ENCODE data around the gene PHACTR2. TPM values are rescaled to one million over a fixed set of nuclear protein-coding genes. Genes with fewer than 3 reads are reported as not detected.

The PHACTR2 gene
- total RNA-seq, 6 donors from 2014 or later, result 68.1 to 133 (median 109) TPM

DNA sequence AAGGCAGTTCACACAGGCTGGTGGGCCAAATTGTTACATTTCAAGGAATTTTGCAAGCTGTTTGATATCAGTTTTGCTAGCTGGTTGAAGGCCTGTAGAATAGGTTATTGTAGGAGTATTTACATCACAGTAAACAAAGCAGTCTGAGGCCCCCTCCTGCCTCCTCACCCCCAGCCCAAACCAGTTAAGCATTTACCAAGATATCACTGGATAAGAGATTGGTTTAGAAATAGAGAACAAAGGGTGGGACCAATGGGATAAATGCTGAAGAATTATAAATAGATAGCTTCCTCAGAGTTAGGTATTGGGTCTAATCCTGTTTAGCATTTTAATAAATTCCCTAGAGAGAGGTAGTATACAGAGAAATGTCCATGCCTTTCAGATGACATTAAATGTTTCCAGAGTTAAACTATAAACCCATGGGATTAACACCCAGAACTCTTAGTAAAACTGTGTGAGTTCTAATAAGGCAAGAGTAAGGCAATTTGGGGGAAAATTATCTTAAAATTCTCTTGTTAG is 2.3 kb upstream of the PHACTR2 start:
- peak overlapping the region; percentile 15 to 59 (median 32) for H3K27ac ChIP-seq
- no peak overlapping the region for H3K4me3 ChIP-seq
- ATAC-seq (ENCODE audit: low FRiP score in 2 of 2) (no peak), DNase-seq (no peak)
- H3K36me3 ChIP-seq, result no peaks in the 10 kb centered on the region
- no peaks in the 10 kb centered on the region for H3K27me3 ChIP-seq
- peaks cover 9 to 34% (median 20%) of the 10 kb centered on the region in 4 donors for H3K4me1 ChIP-seq
- no peaks in the 10 kb centered on the region for H3K9me3 ChIP-seq
- TF ChIP-seq POLR2AphosphoS5 (IDR thresholded peaks at IDR 0.05) (no peak), EP300 (IDR thresholded peaks at IDR 0.05) (no peak), POLR2A (IDR thresholded peaks at IDR 0.05) (no peak)
- TF ChIP-seq, protein P1, sequence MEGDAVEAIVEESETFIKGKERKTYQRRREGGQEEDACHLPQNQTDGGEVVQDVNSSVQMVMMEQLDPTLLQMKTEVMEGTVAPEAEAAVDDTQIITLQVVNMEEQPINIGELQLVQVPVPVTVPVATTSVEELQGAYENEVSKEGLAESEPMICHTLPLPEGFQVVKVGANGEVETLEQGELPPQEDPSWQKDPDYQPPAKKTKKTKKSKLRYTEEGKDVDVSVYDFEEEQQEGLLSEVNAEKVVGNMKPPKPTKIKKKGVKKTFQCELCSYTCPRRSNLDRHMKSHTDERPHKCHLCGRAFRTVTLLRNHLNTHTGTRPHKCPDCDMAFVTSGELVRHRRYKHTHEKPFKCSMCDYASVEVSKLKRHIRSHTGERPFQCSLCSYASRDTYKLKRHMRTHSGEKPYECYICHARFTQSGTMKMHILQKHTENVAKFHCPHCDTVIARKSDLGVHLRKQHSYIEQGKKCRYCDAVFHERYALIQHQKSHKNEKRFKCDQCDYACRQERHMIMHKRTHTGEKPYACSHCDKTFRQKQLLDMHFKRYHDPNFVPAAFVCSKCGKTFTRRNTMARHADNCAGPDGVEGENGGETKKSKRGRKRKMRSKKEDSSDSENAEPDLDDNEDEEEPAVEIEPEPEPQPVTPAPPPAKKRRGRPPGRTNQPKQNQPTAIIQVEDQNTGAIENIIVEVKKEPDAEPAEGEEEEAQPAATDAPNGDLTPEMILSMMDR (IDR thresholded peaks at IDR 0.05), result no peak

DNA sequence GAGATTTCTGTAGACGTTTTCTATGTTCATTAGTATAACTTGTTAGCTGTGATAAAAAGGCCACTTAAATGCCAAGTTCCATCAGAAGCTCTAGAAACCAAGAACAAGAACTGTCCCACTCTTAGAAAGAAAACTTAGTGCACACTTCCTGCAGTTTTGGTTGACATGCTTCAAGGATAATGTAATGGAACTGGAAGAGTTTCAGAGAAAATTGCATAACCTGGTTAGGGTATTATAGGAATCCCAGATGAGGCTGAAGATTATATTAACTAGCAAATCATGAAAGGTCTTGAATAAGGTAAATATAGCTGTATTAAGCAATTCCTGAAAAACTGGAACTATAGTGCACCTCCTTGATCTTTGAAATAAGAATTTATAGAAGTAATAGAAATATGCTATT is 1.8 kb upstream of the PHACTR2 start:
- H3K27ac ChIP-seq, result peak overlapping the region; percentile 15 to 59 (median 32)
- no peaks in the 10 kb centered on the region for H3K36me3 ChIP-seq
- H3K27me3 ChIP-seq, result no peaks in the 10 kb centered on the region
- ATAC-seq (ENCODE audit: low FRiP score in 2 of 2) (peak in 1 of 2 donors; percentile 12), DNase-seq (no peak)
- TF ChIP-seq POLR2AphosphoS5 (IDR thresholded peaks at IDR 0.05) (no peak), POLR2A (IDR thresholded peaks at IDR 0.05) (no peak), EP300 (IDR thresholded peaks at IDR 0.05) (no peak)
- TF ChIP-seq, protein P1 (IDR thresholded peaks at IDR 0.05), result no peak
- WGBS, 2 donors, result 64 to 65% methylated on average over 1 of the region's 1 CpG
- H3K4me1 ChIP-seq, result peaks cover 9 to 34% (median 22%) of the 10 kb centered on the region in 4 donors
- no peaks in the 10 kb centered on the region for H3K9me3 ChIP-seq
- no peak overlapping the region for H3K4me3 ChIP-seq

DNA sequence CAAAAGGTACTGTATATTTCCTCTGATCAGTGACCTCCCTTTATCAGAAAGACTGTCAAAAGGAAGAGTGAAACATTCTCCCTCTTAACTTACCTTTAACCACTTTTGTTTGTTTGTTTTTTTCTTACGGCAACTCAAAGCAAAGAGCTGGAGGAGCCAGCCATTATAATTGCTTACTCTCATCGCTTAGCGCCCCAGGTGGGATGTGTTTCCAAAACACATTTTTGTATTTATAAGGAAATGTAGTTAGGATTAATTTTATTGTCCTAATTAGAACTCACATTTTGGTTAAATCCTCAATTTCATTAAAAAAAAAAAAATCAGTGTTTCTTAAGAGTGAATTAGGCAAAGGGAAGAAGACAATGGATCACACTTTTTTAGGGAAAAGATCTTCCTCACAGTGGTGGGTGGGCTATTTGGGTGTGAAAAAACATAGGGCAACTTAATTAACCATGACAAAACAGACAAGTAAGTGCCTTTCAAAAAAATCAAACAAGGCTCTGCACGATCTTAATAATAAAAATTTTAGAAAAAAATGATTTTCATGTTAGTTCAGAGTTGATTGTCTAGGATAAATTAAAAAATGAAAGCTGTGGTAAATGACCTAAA is 1.2 kb upstream of the PHACTR2 start:
- H3K27ac ChIP-seq, result peak overlapping the region in 3 of 4 donors; percentile 1 to 28 (median 16)
- 72 to 77% methylated on average over 4 of the region's 4 CpGs for WGBS, 2 donors

DNA sequence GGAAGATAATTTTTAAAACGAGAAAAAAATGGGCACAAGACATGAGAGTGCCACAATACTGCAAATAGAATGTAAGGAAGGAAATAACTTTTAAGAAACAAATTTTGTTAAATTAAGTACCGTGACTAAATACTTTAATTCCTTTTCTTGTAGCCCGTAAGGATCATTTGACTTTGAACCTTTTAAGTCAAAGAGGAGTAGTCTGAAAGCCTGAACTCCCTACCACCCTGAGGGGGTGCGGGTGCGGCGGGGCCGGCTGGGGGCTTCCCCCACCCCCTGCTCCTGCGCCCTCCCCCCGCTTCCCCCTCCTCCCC is 231 bp upstream of the PHACTR2 start:
- Histone ChIP-seq H3K27me3 (no peaks in the 10 kb centered on the region), H3K4me1 (peaks cover 9 to 34% (median 25%) of the 10 kb centered on the region in 4 donors), H3K4me3 (peak overlapping the region; percentile 73 to 90 (median 82)), H3K27ac (peak overlapping the region; percentile 94 to 96 (median 94)), H3K36me3 (no peaks in the 10 kb centered on the region), H3K9me3 (peaks cover 0 to 4% (median 0%) of the 10 kb centered on the region in 4 donors)
- 3 to 5% methylated on average over 9 of the region's 9 CpGs for WGBS, 2 donors
- ATAC-seq (ENCODE audit: low FRiP score in 2 of 2) (no peak), DNase-seq (no peak)
- TF ChIP-seq EP300 (IDR thresholded peaks at IDR 0.05) (no peak), POLR2A (IDR thresholded peaks at IDR 0.05) (no peak), POLR2AphosphoS5 (IDR thresholded peaks at IDR 0.05) (no peak)
- TF ChIP-seq, protein P1 (IDR thresholded peaks at IDR 0.05), result no peak

More for the DNA sequence above, 1.2 kb upstream of the PHACTR2 start:
- no peaks in the 10 kb centered on the region for H3K36me3 ChIP-seq
- H3K4me1 ChIP-seq, result peaks cover 9 to 34% (median 25%) of the 10 kb centered on the region in 4 donors
- no peaks in the 10 kb centered on the region for H3K27me3 ChIP-seq
- no peak for ATAC-seq (ENCODE audit: low FRiP score in 2 of 2)
- DNase-seq, result no peak
- H3K9me3 ChIP-seq, result no peaks in the 10 kb centered on the region
- no peak overlapping the region for H3K4me3 ChIP-seq
- no peak for TF ChIP-seq EP300 (IDR thresholded peaks at IDR 0.05)

DNA sequence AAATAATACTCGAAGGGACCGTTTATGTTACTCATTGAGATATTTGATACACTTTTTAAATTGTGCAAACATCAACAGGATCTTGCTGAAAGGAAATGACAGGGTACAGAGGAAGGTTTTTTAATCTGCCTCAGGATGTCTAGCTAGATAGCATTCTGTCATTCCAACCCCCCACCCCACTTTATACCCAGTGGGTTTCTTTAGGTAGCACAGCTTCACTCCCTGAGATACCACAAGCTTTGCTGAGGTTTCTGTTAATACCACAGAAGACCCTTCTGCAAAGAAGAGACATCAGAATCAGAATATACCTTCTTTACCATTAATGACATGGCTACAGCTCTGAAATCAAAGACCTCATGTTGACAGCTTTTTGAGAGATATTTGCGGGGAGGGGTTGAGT is 1.3 kb downstream of the PHACTR2 start:
- no peaks in the 10 kb centered on the region for H3K36me3 ChIP-seq
- no peaks in the 10 kb centered on the region for H3K27me3 ChIP-seq
- peaks cover 0 to 4% (median 0%) of the 10 kb centered on the region in 4 donors for H3K9me3 ChIP-seq
- 10 to 15% methylated on average over 3 of the region's 3 CpGs for WGBS, 2 donors
- H3K4me3 ChIP-seq, result peak overlapping the region; percentile 73 to 90 (median 82)
- TF ChIP-seq, protein P1 (IDR thresholded peaks at IDR 0.05), result no peak
- TF ChIP-seq POLR2A (IDR thresholded peaks at IDR 0.05) (no peak), POLR2AphosphoS5 (IDR thresholded peaks at IDR 0.05) (no peak), EP300 (IDR thresholded peaks at IDR 0.05) (no peak)
- H3K27ac ChIP-seq, result peak overlapping the region; percentile 94 to 96 (median 94)
- ATAC-seq (ENCODE audit: low FRiP score in 2 of 2) (no peak), DNase-seq (no peak)
- peaks cover 4 to 26% (median 23%) of the 10 kb centered on the region in 4 donors for H3K4me1 ChIP-seq

All from upper lobe of left lung (tissue), 6 donors.